Fibroblast of lung (primary cell): ENCODE measurements around the gene RBMX.

Experiments used
- CTCF ChIP-seq, 2 donors: IDR thresholded peaks in 1 of 2; conservative IDR thresholded peaks in 1 of 2; 1 replicate in 1 of 2; 2 replicates in 1 of 2; pipeline ENCODE4 v1.5.1; 2011 to 2012; ENCODE audit warnings: low read length in 2 of 2, control low read depth in 1 of 2, inconsistent platforms in 1 of 2, low read depth in 1 of 2, mild to moderate bottlenecking in 1 of 2
- EZH2 ChIP-seq: IDR thresholded peaks from 2 replicates; pipeline ENCODE4 v1.5.1; 2012; ENCODE audit warnings: low read length, control low read depth, mild to moderate bottlenecking; ENCODE audit errors: missing control alignments

DNA sequence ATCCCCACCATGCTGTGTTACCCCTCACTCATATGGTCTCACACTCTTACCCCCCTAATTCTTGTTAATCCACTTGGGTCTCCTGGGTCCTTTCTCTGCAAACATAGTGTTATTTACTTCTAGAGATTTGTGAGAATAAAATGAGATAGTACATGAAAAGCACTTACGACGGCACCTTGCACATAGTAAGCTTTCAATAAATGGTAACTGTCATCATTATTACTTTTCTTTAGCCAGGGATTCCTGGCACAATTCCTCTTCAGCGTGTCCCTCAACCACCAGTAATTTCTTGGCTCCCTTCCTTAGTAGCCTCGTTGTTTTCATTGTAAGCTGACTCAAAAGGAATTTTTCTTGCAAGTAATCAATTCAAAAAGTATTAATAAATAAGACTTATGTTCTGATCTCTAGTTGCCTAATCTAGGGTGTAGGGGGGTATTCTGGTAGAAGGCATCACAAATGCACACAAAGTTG is 30.1 kb upstream of the RBMX start:
- no peak for TF ChIP-seq CTCF (conservative IDR thresholded peaks at IDR 0.05 in 1 of 2, IDR thresholded peaks at IDR 0.05 in 1 of 2; ENCODE audit: low read depth in 1 of 2, low read length in 2 of 2)
- TF ChIP-seq EZH2 = no peak
